ENCODE data around the gene BCL6. TPM values are rescaled to one million over a fixed set of nuclear protein-coding genes. Genes with fewer than 3 reads are reported as not detected.

Gene BCL6
- total and polyA plus RNA-seq, 4 donors = 7.8 to 71.8 (median 13.3) TPM

GRCh38 chr3:187746059-187746441 is 782 bp upstream of the BCL6 start:
- TF ChIP-seq SP1 (IDR thresholded peaks at IDR 0.05) (no peak), EGR1 (IDR thresholded peaks at IDR 0.05; ENCODE audit: low read depth in 2 of 2) (no peak), ZBTB33 (IDR thresholded peaks at IDR 0.05) (no peak), REST (IDR thresholded peaks at IDR 0.05) (no peak)
- WGBS = 6% methylated on average over 6 of the region's 6 CpGs
- Histone ChIP-seq H3K27ac (ENCODE audit: low read depth in 1 of 2, low read length in 2 of 2) (peak overlapping the region; percentile 100), H3K9ac (ENCODE audit: low read depth in 1 of 2, low read length in 2 of 2) (peak overlapping the region; percentile 82 to 100), H3K4me3 (ENCODE audit: low read depth in 1 of 3, low read length in 3 of 3) (peak overlapping the region; percentile 57 to 85 (median 74)), H3K36me3 (ENCODE audit: control insufficient read depth in 4 of 4, insufficient read depth in 3 of 4, low read depth in 1 of 4, low read length in 3 of 4) (no peaks in the 10 kb centered on the region), H3K4me1 (ENCODE audit: control insufficient read depth in 4 of 4, insufficient read depth in 4 of 4, low read length in 3 of 4) (peaks cover 3 to 52% (median 35%) of the 10 kb centered on the region in 4 donors), H3K9me3 (ENCODE audit: control insufficient read depth in 4 of 4, low read length in 3 of 4) (no peaks in the 10 kb centered on the region), H3K27me3 (ENCODE audit: control insufficient read depth in 4 of 4, insufficient read depth in 4 of 4, low read length in 3 of 4) (no peaks in the 10 kb centered on the region)
- DNase-seq (ENCODE audit: low spot score) = no peak

- under 1% methylated on average over 55 of the region's 55 CpGs for WGBS
These were observed 808 bp downstream of the BCL6 start for GRCh38 chr3:187744169-187745151.

GRCh38 chr3:187743195-187744141 is 1.8 kb downstream of the BCL6 start:
- under 1% methylated on average over 45 of the region's 45 CpGs for WGBS
- Histone ChIP-seq H3K4me1 (ENCODE audit: control insufficient read depth in 4 of 4, insufficient read depth in 4 of 4, low read length in 3 of 4) (peaks cover 0 to 53% (median 30%) of the 10 kb centered on the region in 4 donors), H3K27ac (ENCODE audit: low read depth in 1 of 2, low read length in 2 of 2) (peak overlapping the region; percentile 100), H3K27me3 (ENCODE audit: control insufficient read depth in 4 of 4, insufficient read depth in 4 of 4, low read length in 3 of 4) (no peaks in the 10 kb centered on the region), H3K4me3 (ENCODE audit: low read depth in 1 of 3, low read length in 3 of 3) (peak overlapping the region; percentile 71 to 99 (median 97)), H3K36me3 (ENCODE audit: control insufficient read depth in 4 of 4, insufficient read depth in 3 of 4, low read depth in 1 of 4, low read length in 3 of 4) (no peaks in the 10 kb centered on the region), H3K9ac (ENCODE audit: low read depth in 1 of 2, low read length in 2 of 2) (peak overlapping the region; percentile 100), H3K9me3 (ENCODE audit: control insufficient read depth in 4 of 4, low read length in 3 of 4) (no peaks in the 10 kb centered on the region)
- DNase-seq (ENCODE audit: low spot score) = peak; percentile 60
- TF ChIP-seq REST (IDR thresholded peaks at IDR 0.05) (no peak), ATF3 (IDR thresholded peaks at IDR 0.05) (no peak), MAX (IDR thresholded peaks at IDR 0.05) (no peak), CTCF (IDR thresholded peaks at IDR 0.05; ENCODE audit: low read depth, low read length, missing input control) (no peak), YY1 (IDR thresholded peaks at IDR 0.05) (peak; percentile 19)

More at GRCh38 chr3:187744169-187745151, 808 bp downstream of the BCL6 start:
- no peaks in the 10 kb centered on the region for H3K27me3 ChIP-seq (ENCODE audit: control insufficient read depth in 4 of 4, insufficient read depth in 4 of 4, low read length in 3 of 4)
- H3K4me3 ChIP-seq (ENCODE audit: low read depth in 1 of 3, low read length in 3 of 3) = peak overlapping the region; percentile 71 to 99 (median 97)
- H3K9me3 ChIP-seq (ENCODE audit: control insufficient read depth in 4 of 4, low read length in 3 of 4) = no peaks in the 10 kb centered on the region
- TF ChIP-seq NR2F2 (IDR thresholded peaks at IDR 0.05) (peak; percentile 7), JUND (IDR thresholded peaks at IDR 0.05) (peak in 1 of 2 donors; percentile 10), GABPA (IDR thresholded peaks at IDR 0.05 in 1 of 2, conservative IDR thresholded peaks at IDR 0.05 in 1 of 2) (no peak)
- peak overlapping the region; percentile 100 for H3K27ac ChIP-seq (ENCODE audit: low read depth in 1 of 2, low read length in 2 of 2)
- peak; percentile 70 for DNase-seq (ENCODE audit: low spot score)
- H3K4me1 ChIP-seq (ENCODE audit: control insufficient read depth in 4 of 4, insufficient read depth in 4 of 4, low read length in 3 of 4) = peaks cover 3 to 52% (median 35%) of the 10 kb centered on the region in 4 donors
- peak overlapping the region; percentile 100 for H3K9ac ChIP-seq (ENCODE audit: low read depth in 1 of 2, low read length in 2 of 2)
- H3K36me3 ChIP-seq (ENCODE audit: control insufficient read depth in 4 of 4, insufficient read depth in 3 of 4, low read depth in 1 of 4, low read length in 3 of 4) = no peaks in the 10 kb centered on the region

Measured in liver (tissue), 9 donors.